Erythroblast (primary cell): Measurements from ENCODE around the gene SLCO2A1.

Source experiments
- GATA1 ChIP-seq: IDR thresholded peaks from 2 replicates; pipeline ENCODE4 v1.6.1; 2011; ENCODE audit warnings: low read depth, mild to moderate bottlenecking, control low read depth, low read length, moderate library complexity
- POLR2A ChIP-seq: IDR thresholded peaks from 2 replicates; pipeline ENCODE4 v1.6.1; 2011; ENCODE audit warnings: mild to moderate bottlenecking, low read length

DNA sequence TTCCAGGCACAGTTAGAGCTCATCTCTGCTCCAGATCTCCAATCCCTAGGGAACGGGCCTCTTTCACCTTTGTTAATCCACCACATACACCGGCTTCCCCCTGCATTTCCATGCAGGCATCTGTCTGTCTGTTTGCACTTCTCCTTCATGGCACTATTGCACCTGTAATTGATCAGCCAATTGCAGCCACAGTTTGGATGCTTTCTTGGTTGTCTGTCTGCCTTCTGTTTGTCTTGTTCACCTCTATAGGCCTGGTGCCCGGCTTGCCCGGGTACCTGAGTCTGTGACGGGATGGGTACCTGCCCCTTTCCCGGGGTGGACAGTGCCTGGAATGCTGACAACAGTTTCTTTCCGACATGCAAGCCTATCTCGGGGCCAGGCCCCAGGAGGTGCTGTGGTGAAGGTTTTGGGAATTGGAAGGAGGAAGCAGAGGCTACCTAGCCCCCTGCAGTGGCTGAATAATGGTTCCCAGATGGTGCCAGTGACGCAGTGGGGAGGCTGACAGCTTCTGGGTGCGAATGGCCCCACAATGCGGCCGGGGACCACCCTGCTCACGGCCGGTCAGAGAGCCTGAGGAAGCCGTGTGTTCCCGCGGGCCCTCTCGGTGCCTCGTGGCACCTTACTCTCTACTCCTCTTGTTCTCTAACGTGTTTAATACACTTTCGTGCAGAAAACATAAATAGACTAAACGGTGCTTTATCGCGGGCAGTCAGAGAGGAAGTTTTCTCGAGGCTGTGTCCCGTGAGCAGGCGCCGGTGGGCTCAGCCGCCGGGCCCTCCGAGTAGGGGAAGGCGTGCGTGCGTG is 102.8 kb downstream of the SLCO2A1 start:
- TF ChIP-seq POLR2A, result no peak
- TF ChIP-seq GATA1, result no peak
